GM18498 (cell line): Measurements from ENCODE around the gene DLGAP5.

Experiments
- ATAC-seq: cut with Tn5 transposase; IDR thresholded peaks from one replicate; pipeline ENCODE4 v1.9.1; 2021; ENCODE audit warnings: mild to moderate bottlenecking, moderate library complexity; ENCODE audit not compliant: unreplicated experiment

Gene DLGAP5

DNA sequence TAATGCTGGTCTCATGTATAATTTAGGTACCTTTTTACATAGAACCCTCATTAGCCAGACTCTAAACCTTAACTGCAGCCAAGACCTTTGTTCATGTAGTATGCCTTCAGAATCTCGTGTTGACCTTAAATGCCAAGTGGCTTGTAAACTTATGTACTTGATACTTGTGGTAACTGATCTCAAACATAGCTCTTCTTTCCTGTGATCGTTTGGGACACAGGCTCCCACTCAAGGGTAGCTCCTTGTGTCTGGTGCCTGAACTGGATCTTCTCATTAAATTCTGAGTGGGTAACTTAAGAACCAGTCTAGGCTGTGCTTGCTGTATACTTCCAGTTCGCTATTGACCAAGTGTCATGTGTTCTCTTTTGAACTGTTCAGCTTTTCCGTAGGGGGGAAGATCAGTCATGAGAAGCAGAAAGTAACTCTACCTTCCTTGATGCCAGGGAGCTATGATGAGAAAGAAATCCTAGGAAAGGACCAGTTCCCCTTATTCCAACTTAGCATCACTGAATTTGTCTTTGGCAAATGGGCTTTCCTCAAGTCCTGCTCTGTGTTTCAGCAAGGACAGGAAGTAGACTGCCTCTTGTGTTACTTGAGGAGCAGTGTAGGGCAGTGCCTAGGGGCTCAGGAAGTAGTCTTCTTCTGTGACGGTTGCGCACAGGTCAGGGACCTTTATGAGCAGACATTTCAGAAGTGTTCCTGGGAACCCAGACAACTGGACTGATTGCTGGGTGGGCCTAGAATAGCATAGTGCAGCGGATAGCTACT, 59.8 kb downstream of the DLGAP5 start:
- ATAC-seq: no peak

DNA sequence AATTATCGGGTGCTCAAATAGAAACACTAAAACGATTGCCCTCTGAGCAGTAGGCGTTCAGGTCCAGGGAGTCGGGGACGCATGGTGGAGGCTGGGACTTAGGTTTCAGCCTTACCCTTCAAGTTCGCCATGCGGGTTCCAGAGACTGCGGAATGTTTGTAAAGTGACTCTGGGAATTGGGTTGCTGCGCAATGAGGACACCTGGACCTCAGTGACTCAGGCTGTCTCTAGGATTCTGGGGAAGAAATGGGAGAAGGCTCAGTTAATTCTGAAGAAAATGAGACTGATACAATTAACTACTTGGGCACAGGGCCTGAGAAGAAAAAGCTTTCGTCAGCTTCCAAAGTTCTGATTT, 61.2 kb downstream of the DLGAP5 start:
- ATAC-seq: no peak

DNA sequence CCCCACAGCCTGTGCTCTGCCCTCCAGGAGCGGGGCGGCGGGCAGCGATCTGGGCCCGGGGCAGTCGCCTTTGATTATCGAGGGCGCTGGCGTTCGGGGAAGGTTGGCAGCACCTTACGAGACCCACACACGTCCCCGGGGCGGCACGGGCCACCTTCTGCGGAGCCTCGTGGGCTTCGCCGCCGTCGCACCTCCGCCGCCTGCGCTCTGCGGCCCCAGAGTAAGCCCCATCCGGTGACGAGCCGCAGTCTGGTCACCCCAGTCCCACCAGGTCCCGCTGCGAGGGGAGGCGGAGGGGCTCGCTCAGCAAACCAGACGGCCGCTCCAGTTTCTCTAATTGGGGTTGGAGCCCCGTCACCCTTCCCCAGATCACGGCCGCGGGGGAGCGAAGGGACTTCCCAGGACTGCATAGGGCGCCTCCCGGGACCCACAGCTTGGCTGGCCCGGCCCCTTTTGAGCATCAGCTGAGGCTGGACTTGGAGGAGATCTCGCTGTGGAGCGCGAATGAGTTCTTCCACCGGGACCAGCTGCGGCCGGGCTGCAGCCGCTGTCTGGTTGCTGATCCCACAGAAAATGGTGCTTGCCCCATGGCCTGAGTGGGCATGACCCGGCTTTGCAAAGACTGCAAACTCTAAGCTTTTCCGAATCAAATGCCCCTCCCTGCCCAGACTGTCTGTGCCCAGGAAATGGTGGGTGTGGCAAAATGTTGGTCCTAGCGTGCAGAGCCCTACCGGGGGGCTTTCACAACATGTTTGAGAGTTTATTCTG, 61.8 kb downstream of the DLGAP5 start:
- peak; percentile 69 for ATAC-seq

DNA sequence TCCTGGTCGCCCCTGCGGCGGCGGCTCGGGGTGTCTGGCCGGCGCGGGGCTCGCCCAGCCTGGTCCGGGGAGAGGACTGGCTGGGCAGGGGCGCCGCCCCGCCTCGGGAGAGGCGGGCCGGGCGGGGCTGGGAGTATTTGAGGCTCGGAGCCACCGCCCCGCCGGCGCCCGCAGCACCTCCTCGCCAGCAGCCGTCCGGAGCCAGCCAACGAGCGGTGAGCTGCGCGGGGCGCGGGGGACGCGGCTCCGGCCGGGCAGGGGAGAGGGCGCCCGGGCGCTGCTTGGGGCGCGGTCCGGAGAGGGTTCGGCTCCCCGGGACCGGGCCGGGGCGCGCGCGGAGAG, 62.3 kb downstream of the DLGAP5 start, which contains the start of gene LGALS3:
Gene LGALS3, plus strand, starts transcription at position 167 of the 342 bp plus-strand sequence. CDS start 8,122 bp downstream, outside the sequence.
- peak; percentile 73 for ATAC-seq

DNA sequence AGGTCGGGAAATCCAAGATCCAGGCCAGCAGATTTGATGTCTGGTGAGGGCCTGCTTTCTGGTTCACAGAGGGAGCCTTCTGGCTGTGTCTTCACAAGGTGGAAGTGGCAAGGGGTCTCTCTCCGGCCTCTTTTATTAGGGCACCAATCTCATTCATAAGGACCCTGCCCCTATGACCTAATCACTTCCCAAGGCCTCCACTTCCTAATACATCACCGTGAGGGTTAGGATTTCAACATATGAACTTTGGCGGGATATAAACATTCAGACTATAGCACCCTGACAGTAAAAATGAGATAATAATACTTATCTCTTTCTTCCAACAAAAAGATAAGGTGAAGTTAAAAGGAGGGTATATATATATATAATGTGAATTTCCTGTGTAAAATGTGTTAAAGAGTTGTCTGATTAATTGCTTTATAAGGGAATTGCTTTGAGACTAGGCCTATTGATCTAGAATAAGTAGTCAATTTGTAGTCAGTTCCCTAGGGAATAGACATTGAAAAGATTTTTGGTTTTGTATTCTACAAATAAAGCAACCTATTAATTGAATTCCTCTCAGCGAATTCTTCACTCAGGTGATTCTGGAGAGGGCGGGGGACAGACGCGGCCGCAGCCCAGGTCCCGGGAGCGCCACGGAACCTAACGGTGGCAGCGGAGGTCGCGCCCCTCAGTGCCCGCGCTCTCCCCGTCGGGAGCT, 62.8 kb downstream of the DLGAP5 start:
- no peak for ATAC-seq

DNA sequence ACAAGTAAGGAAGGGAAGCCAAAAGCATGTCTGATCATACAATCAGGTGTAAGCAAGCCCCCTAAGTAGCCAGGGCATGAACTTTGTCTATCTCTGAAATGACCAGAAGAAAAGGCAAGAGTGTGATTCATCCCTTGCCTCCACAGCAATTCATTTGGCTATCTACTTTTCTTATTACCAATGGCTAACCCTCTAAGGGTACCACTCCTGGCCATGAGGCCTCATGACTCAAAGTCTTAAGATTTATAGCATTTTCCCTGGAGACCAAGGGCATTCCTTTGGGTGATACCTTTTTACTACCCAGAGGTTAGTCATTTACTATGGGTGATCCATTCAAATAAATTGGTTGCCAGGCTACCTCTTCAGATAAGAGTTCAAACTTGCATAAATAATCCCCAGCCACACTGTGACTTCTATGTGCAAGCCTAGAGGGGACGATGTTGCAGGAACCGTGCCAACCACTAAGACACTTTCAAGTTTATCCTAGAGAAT, 63.9 kb downstream of the DLGAP5 start:
- ATAC-seq: no peak

DNA sequence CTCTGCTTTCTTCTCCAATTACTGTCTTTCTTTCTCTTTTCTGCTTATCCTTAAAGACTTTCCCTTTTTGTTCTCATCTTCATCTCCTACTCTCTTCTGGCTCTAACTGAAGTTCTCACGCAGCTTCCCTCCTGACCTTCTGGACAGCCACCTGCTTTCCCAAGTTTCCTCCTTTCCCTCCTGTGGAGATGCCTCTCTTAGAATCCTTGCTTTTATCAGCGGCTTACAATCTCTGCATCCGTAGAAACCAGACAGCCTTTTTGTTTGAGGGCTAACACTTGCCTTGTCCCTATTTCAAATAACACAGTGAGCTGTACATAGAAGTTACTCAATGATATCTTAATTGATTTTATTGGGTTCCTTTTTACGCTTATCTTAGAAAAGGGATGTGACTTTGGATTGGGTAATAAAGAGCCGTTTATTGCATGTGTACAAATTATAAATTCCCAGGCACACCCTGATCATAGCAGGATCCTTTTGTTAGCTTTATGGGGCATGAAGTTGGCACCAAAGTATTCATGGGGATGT, 64.4 kb downstream of the DLGAP5 start:
- no peak for ATAC-seq

DNA sequence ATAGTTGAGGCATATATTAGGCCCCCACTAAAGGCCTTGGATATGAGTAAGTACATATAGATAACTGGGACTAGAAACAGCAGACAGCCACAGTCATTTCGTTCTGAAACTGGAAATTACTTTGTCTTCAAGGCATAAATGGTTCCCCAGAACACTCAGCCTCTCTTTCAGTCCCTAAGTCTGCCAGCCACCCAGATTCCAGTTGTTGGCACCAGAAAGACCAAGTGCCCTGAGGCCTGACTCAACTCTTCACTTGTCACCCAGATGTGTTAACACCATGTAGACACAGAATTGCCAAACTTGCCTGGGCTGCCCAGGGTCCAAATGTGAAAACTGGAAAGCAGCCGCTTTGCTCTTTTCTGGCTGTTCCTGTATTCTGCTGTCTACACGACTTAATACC, 65.4 kb downstream of the DLGAP5 start:
- no peak for ATAC-seq

DNA sequence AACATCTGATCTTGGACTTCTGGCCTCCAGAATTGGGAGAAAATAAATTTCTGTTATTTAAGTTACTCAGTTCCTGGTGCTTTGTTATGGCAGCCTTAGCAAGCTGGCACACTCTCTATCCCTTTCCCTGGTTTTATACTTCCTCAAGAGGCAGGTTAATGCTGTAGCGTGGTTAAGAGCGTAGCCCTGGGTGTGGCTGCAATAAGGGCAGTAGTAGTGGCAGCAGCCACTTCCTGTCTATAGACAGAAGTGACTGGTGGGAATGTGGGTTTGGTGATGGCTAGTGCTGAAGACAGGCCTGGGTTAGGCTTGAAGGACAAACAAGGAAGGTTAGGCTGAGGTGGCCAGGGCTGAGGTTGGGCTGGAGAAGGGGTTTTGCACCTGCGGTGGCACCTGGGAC, 66.0 kb downstream of the DLGAP5 start:
- ATAC-seq: no peak

DNA sequence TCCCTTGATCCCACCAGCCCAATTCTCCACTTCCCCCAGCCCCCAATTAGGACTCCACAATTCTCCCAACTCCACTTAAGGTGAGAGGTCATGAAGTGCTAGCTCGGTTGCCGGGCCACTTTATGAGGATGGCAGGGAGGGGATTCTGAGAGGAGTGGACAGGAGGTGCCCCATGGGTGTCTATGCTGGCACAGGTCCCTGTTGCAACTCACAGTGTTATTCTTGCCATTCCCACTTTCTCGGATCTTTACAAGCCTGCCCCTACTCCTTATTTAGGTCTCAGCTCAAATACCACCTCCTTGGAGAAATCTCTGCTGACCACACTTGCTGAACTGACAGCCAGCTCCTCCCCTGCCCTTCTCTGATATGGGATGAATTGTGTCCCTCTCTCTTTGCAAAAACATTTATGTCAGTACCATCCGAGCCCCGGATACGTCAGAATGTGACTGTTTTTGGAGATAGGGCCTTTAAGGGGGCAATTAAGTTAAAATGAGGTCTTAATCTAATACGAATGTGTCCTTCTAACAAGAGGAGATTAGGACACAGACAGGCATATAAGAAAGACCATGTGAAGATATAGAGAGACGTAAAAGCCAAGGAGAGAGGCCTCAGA, 66.5 kb downstream of the DLGAP5 start:
- ATAC-seq: no peak

DNA sequence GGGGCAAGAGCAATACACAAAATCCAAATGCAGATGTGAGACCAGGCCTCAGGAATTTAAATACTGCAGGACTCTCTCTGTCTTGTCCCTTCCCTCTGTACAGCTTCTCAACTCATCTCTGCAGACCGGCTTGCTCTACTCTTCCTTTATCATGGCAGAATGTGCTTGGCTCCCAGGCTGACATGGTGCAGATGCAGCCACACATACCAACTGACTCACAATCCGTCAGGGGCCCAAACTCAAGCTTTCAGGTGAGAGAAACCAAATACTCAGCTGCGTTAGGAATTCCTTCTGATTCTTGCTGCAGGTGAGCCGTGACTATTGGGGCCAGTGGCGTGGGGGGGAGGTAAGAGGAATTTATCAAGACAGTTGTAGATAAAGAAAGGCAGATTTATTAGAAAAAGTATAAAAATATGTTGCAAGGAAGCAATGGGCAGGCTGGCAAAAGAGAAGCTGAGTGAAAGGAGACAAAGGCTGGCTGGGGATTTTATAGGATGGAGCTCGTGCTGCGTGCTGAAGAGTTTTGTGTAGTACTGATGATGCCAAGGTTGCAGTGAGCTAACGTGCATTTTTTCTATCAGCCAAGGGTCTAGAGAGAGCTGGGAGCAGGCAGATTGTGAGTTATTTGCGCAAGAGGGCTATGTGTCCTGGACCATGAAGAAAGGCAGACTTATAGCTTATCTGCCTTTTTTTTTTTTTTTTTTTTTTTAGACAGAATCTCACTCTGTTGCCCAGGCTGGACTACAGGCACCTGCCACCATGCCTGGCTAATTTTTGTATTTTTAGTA, 67.3 kb downstream of the DLGAP5 start:
- ATAC-seq: no peak

DNA sequence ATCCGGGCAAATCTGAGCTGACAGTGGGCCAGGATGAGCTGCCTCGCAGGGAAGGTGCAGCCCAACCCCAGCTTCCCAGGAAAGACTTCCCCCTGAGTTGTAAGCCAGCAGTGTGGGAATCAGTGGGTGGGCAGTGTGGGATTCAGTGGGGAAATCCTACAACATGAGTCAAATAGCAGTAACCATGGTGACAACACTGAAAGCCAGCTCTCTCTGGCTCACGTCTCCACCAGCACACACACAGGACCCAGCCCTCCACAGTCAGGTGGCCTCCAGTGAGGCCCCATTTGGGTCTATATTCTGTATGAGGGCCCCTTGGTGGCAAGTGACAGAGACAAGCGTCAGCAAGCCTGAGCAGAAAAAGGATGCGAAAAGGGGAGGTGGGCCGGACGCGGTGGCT, 68.3 kb downstream of the DLGAP5 start:
- ATAC-seq: no peak

DNA sequence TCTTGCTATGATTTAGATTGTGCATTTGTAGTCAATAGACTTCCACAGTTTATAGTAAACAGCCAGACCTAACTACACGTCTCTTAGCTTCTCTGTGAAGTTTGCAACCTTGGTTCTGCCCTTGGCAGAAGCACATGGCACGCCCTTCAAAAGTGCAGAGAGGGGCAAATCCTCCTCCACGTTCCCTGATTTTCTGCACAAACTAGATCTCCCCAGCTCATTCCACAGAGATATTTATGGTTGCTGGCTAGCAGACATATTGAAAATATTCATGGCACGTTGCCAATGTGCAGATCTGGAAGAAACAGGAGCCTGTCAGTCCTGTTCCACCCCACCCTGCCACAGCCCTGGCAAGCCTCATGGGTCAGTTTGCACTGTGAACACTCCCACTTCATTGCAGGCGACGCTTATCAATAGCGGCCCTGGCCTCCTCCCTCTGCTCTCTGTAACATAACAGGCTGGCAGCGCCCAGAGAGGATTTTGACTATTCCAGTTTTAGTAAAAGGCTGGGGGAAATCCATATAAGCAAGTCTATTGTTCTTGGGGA, 68.9 kb downstream of the DLGAP5 start:
- no peak for ATAC-seq

DNA sequence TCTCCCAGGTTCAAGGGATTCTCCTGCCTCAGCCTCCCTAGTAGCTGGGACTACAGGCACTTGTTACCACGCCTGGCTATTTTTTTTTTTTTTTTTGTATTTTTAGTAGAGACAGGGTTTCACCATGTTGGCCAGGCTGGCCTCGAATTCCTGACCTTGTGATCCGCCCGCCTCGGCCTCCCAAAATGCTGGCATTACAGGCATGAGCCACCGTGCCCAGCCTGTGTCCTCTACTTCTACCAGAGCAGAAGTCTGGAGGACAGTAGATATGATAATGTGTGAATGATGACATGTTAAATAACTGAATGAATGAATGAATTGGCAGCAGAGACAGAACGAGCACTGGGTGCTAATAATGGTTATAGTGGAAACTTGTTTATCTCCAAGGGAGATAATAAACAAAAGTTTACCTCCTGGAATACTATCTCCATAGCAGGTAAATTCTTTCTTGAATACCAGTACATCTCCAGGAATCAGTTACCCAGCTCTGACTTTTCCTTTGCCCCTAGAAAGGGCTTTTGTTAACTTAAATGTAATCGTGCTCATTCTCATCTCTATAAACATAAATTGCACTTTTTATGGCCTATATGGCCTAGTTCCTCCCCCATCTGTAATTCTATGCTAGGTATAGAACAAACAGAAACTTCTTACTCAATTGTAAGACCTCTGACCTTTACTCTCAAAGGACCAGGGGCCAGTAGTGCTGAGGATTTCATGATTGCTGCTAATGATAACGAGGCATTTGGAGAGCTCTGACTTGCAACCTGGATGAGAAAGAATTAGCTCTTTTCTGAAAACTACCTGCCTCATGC, 69.6 kb downstream of the DLGAP5 start:
- ATAC-seq: no peak

DNA sequence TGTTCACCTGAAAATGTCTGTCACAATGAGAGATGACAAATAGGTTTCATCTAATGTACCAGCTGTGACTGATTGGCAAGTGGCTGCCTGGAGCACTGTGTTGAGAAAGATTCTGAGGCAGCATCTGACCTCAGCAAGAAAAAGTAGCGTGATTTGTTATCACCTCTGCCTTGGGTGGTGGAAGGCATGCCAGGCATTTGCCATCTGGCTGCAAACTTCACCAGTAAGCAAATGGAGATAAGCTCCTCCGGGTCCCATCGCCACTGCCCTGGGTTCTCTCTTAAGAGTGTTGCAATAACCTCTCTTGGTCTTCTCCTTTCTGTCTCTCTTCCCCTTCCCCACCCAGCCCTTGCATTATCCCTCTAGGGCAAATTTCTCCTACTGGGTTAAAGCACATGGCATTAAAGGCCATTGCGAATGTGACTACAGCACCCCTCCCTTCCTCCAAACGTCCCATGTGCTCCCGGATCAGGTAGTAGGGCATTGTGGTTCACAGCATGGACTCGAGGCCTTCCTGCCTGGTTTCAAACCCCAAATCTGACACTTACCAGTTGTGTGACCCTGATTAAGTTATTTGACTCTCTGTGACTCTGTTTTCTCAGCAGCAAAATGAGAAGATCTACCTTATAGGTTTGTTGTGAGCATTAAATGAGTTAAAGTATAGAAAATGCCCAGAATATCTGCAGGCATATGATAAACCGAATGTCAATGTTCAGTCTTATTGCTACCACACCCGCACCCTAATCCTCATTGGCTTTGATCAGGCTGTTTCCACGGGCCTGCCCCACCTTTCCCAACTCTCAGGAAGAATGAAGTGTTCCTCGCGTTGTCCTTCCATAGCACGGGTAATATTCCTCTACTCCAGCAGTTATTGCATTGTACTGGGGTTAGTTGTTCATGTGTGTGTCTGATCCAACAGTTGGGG, 70.6 kb downstream of the DLGAP5 start:
- no peak for ATAC-seq

DNA sequence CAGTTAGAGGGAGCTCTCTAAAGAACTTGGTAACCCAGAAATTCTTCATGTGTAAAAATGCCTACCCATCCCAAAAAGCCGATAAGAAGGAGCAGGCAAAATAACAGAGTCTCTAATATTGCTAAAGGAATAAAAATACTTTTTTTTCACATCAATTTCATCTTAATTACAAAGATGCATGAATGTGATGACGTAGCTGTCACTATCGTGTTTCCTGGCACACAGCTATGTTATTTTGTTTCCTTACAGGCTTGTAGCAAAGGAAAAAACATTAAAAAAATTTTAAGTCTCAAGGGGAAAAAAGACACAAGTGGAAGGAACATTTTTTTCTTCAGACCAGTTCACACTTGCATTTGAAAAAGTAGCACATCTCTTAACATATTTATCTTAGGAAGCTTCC, 72.6 kb downstream of the DLGAP5 start:
- ATAC-seq: no peak

DNA sequence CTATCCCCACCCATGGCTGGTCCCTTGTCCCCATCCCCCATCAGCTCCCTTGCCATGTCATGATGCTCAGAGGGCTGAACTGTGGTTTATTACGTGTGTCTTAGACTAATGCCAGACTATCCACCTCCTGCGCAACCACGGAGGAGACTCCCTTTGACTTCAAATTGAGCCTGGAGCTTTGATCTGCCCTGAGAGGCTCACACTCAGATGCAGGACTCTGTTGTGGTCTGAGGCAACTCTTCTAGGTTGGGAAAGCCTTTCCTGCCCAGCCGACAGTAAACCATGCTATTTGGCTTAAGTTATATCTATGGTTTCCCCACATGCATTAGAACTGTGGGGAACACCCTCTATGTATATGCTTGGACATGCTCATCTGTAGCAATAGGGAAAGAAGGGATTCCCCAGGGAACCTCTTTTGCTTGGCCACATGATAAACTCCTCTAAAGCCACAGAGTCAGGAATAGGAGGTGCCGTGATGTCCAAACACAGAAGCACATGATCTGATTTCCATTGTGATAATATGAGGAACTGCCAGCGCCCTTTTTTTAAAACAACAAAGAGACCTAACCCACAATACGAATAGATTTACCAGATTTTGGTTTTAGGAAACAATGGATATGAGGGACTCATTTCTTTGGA, 73.5 kb downstream of the DLGAP5 start:
- ATAC-seq: no peak
